Measurements from ENCODE around the gene AP5Z1.

AP5Z1 gene

GRCh38 chr7:4837803-4838625 lies 62.6 kb downstream of the AP5Z1 start:
- DNase-seq (ENCODE audit: low read depth in 2 of 2, low spot score in 1 of 2): no peak

- DNase-seq (ENCODE audit: low read depth in 2 of 2, low spot score in 1 of 2): no peak
Observed at GRCh38 chr7:4838626-4839334, 63.4 kb downstream of the AP5Z1 start.

- DNase-seq (ENCODE audit: low read depth in 2 of 2, low spot score in 1 of 2): no peak
Observed at GRCh38 chr7:4840079-4840501, 64.7 kb downstream of the AP5Z1 start.

Data from stimulated activated CD8-positive, alpha-beta memory T cell treated with anti-CD3 and anti-CD28 coated beads, Interleukin-4, amount 100 ng/mL, for 4 hours (primary cell).